HG03354 (cell line): Measurements from ENCODE around the gene B4GALNT4.
"Not testable (repeated sequence)": the region's sequence is repeated elsewhere in the genome, so short reads cannot be mapped to it uniquely, and the experiment has no call there.

Source experiments
- ATAC-seq: cut with Tn5 transposase; IDR thresholded peaks from one replicate; pipeline ENCODE4 v1.9.1; 2021; ENCODE audit warnings: mild to moderate bottlenecking; ENCODE audit not compliant: unreplicated experiment, poor library complexity, severe bottlenecking

The B4GALNT4 gene

GRCh38 chr11:415640-416041, 46.3 kb downstream of the B4GALNT4 start:
- ATAC-seq, result no peak

- ATAC-seq, result no peak
These were observed 46.9 kb downstream of the B4GALNT4 start for GRCh38 chr11:416051-416756.

GRCh38 chr11:416757-417621, 47.7 kb downstream of the B4GALNT4 start:
- ATAC-seq, result no peak

GRCh38 chr11:417652-418342, 48.5 kb downstream of the B4GALNT4 start:
- ATAC-seq, result no peak

- no peak for ATAC-seq
These were observed 49.3 kb downstream of the B4GALNT4 start for GRCh38 chr11:418343-419247.

GRCh38 chr11:419248-420005, 50.1 kb downstream of the B4GALNT4 start:
- ATAC-seq, result no peak

GRCh38 chr11:420054-420910, 51.0 kb downstream of the B4GALNT4 start:
- ATAC-seq, result no peak

GRCh38 chr11:420911-421321, 51.6 kb downstream of the B4GALNT4 start:
- no peak for ATAC-seq

- ATAC-seq, result no peak
These were observed 53.0 kb downstream of the B4GALNT4 start for GRCh38 chr11:422249-422656.

- ATAC-seq, result no peak
These were observed 54.9 kb downstream of the B4GALNT4 start for GRCh38 chr11:424232-424631.

- not testable (repeated sequence) for ATAC-seq
These were observed 55.5 kb downstream of the B4GALNT4 start for GRCh38 chr11:424766-425165.

GRCh38 chr11:425301-425700, 56.0 kb downstream of the B4GALNT4 start:
- ATAC-seq, result no peak

- no peak for ATAC-seq
These were observed 57.6 kb downstream of the B4GALNT4 start for GRCh38 chr11:426851-427250.

- no peak for ATAC-seq
These were observed 59.0 kb downstream of the B4GALNT4 start for GRCh38 chr11:428295-428694.

- ATAC-seq, result no peak
These were observed 60.1 kb downstream of the B4GALNT4 start for GRCh38 chr11:429391-429790.

GRCh38 chr11:429931-430456, 60.7 kb downstream of the B4GALNT4 start:
- ATAC-seq, result no peak
